DMS153 (cell line): ENCODE measurements around the gene PROSER3.
"Not testable (repeated sequence)": the region's sequence is repeated elsewhere in the genome, so short reads cannot be mapped to it uniquely, and the experiment has no call there.

Experiments
- DNase-seq: peaks from one replicate; lab custom pipeline; 2025; lab: John Stamatoyannopoulos, UW

PROSER3 gene

DNA sequence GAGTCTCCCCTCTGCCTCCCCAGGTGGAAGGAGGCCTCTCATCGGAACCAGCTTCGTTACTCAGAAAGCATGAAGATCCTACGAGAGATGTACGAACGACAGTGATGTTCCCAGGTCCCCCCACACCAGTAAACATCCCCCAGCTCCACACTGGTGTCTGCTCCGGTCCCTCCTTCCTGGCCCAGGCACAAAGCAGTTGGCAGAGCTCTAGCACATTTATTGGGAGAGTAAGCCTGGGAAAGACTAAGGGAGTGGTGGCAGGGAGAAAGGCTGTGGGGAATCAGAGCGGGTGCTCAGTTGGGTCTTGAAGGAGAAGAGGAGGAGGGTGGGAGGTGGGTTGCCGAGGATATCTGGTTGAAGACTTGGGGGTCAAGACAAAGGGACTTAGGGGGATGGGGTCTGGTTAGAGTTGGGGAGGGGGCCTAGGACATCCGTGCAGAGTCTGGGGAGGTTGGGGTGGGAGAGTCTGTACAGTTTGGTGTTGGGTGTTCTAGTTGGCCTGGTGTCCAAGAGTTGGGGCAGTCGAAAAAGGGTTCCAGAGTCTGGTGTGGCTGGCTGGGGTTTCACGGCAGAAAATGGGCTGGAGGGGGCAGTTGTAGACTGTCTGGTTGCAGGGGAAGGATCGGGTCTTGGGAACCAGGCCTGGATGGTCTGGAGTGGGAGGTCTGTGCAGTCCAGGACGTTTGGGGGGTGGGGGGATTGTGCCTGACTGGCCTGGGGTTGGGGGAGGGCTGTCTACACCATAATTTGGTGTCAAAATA lies 3.4 kb upstream of the PROSER3 start:
- no peak for DNase-seq

- no peak for DNase-seq
Measured at GRCh38 chr19:35755131-35755549, 2.8 kb upstream of the PROSER3 start.

- DNase-seq, result no peak
Measured at GRCh38 chr19:35755550-35756376, 2.2 kb upstream of the PROSER3 start.

DNA sequence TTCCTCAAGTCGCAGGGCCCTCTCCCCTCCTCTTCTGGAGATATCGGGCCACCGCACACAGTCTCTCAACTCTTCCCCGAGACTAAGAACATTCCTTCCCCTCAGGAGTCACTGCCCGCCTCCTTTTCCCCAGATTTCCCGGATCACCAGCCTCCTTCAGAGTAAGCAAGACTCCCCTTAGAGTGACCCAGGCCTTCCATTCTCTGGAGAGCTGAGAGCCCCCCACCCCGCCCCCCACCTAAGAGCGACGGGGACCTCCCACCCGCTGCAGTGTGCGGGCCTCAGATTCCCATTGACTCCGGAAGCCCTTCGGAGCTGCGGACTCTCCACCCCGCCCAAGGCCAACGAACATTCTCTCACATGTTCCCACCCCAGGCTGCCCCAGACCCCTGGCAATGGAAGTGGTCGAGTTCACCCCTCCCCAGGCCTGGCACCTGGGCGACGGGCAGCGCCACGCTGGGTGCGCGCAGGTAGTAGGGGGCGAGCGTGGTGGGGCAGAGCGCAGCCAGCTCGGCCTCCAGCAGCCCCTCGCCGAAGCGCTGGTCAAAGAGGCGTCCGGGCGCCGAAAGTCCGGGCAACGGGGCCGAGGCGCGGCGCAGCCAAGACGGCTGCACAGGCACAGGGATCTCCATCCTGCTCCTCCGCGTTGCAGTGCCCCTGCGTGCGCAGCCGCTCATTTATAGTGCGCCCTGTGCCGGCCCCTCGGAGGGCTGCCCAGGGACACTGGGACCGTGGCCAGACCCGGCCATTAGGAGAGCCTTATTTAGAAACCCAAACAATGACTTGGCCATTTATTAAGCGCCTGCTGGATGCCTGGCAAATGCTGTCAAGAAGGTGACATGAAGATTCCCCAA lies 1.4 kb upstream of the PROSER3 start, which contains the start of gene HSPB6:
Gene HSPB6, minus strand, starts transcription at position 653 of the 854 bp plus-strand sequence. Its CDS starts 21 bp downstream, at position 632.
- no peak for DNase-seq

DNA sequence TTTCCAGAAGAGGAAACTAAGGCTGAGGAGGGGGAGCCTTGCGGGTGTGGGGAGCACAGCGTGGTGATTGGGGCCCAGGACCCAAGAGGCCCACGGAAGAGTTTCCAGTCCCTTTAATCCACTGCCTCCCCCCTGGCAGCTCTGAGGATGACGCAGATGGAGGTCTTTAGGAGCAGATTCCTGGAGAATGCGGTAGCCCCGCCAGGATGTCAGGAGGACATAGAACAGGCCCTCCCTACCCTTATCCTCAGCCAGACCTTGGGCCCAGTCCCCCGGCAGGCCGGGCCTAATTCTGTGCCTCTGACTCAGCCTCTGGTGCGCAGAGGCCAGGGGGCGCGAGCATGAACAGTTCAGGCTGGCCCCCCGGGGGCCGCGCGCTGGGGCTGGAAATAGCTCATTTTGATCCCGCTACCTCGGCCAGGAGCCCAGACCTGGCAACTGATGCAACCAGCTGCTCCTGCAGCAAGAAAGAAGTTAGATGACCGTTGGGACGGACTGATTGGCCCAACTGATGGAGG lies 686 bp upstream of the PROSER3 start:
- DNase-seq, result no peak

GRCh38 chr19:35759697-35760096 lies 1.7 kb downstream of the PROSER3 start:
- no peak for DNase-seq

GRCh38 chr19:35760711-35761349 lies 2.9 kb downstream of the PROSER3 start:
- no peak for DNase-seq

DNA sequence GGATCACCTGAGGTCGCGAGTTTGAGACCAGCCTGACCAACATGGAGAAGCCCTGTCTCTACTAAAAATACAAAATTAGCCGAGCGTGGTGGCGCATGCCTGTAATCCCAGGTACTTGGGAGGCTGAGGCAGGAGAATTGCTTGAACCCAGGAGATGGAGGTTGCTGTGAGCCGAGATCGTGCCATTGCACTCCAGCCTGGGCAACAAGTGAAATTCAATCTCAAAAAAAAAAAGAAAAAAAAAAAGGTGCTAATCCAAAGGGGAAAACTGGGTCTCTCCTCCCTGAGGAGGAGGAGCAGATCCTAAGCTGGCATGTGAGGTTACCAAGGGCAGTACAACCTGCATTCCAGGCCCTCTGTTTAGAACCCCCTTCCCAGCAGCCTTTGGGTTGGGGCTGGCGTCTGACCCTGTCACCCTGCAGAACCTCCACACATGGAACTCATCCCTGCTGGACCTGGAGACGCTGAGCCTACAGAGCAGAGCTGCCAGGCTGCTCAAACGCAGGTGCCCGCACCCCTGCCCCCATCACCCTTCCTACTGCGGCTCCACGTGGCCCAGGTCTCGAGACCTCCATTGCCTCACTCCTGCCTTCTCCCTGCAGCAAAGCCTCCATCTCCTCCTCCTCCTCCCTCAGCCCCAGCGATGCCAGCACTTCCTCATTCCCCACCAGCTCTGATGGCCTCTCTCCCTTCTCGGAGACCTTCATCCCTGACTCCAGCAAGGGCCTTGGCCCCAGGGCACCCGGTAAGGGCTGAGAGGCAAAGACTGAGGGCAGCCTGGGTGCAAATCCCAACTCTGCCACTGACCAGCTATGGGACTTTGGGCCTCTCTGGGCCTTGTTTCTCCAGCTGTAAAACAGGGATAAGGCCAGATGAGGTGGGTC lies 6.7 kb downstream of the PROSER3 start:
- no peak for DNase-seq

GRCh38 chr19:35766571-35767104 lies 8.7 kb downstream of the PROSER3 start:
- DNase-seq, result no peak

- DNase-seq, result no peak
Measured at GRCh38 chr19:35767288-35768081, 9.5 kb downstream of the PROSER3 start.

DNA sequence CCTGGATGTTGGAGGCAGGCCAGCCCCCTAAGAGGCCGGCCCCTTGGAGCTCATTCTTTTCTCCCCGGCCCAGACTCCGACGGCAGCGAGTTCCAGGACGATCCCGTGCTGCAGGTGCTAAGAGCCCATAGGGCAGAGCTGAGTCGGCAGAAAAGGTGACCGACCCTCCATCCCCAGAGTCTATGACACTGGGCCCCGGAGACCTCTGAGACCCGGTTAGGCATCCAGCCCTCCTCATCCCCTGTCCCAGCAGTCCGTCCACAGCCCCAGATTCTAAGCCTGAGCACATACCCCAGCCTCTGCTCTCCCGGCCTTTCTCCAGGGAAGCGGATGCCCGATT lies 10.1 kb downstream of the PROSER3 start:
- no peak for DNase-seq

DNA sequence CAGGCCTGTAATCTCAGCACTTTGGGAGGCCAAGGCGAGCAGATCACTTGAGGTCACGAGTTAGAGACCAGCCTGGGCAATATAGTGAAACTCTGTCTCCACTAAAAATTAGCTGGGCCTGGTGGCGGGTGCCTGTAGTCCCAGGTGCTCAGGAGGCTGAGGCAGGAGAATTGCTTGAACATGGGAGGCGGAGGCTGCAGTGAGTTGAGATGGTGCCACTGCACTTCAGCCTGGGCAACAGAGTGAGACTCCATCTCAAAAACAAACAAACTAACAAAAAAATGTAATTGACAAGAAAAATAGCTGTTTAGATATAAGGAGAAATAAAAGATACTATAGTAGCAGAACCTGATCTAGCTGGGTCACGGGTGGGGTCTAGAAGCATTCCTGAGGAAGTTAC lies 14.4 kb downstream of the PROSER3 start:
- DNase-seq, result not testable (repeated sequence)

GRCh38 chr19:35773020-35773806 lies 15.2 kb downstream of the PROSER3 start:
- no peak for DNase-seq

DNA sequence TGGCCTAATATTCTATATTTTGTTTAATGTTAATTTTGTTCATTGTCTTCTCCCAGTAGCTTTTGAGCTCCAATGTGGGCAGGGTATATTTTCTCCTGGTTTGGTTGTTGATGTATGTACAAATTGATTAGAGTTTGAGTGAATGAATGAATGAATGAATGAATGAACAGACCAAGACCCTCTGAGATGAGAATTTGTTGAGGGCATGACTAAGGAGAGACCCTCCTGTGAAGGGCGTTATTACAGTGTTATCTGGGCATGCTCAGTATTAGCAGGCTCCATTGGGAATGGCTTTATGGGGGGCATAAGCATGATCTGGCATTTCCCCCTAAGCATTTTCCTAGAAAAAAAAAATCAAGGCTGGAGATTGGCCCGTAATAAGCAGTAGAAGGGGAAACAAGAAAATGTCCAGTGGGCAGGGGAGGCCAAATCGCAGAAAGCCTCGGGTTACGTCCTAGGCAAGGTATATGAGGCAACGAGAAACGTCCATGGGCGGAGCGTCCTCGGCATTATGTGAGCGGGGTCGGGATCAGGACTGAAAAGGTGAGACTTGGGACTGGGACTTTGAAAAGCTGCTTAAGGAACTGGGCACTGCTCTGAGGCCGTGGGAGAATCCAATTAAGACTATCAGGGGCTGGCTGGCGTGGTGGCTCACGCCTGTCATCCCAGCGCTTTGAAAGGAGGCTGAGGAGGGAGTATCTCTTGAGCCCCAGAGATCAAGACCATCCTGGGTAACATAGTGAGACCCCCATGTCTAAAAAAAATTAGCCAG lies 16.5 kb downstream of the PROSER3 start:
- DNase-seq, result peak; percentile 15

GRCh38 chr19:35775046-35775297 lies 17.0 kb downstream of the PROSER3 start:
- no peak for DNase-seq

GRCh38 chr19:35775298-35776101 lies 17.5 kb downstream of the PROSER3 start, which contains the start of gene ARHGAP33:
Gene ARHGAP33, plus strand, starts transcription at chr19:35775564. Its CDS starts 95 bp downstream, at chr19:35775659.
- peak; percentile 95 for DNase-seq
